ENCODE results near the gene EARS2.
"Not testable (repeated sequence)": the region's sequence is repeated elsewhere in the genome, so short reads cannot be mapped to it uniquely, and the experiment has no call there.

- not testable (repeated sequence) for TF ChIP-seq SUZ12 (IDR thresholded peaks at IDR 0.05; ENCODE audit: extremely low read depth, insufficient read depth, insufficient read length); ZNF274 (IDR thresholded peaks at IDR 0.05; ENCODE audit: low read depth, low read length); YY1 (IDR thresholded peaks at IDR 0.05; ENCODE audit: insufficient read depth, insufficient read length)
These were observed 46.3 kb downstream of the EARS2 start for GRCh38 chr16:23510915-23511270.
